Umbilical cord (tissue), 2 donors: ENCODE data around the gene PRRT4. TPM values are rescaled to one million over a fixed set of nuclear protein-coding genes. Genes with fewer than 3 reads are reported as not detected.
A peak's percentile ranks its signal among the peaks of the same experiment; 100 is the strongest.

ENCODE experiments used
- DNase-seq: peaks from one replicate; pipeline ENCODE4 v3.0.0-alpha.2; 2015; ENCODE audit warnings: low spot score
- total RNA-seq: library from RNA; depleted of rRNA; stranded (reverse); fragments of >200 nt; gene quantifications from one replicate; pipeline ENCODE4 v1.2.3, GENCODE V29; 2014; ENCODE audit warnings: low replicate concordance; ENCODE audit not compliant: insufficient read depth

The PRRT4 gene
- total RNA-seq, 1 donor from 2014 or later, result 0.24 TPM

DNA sequence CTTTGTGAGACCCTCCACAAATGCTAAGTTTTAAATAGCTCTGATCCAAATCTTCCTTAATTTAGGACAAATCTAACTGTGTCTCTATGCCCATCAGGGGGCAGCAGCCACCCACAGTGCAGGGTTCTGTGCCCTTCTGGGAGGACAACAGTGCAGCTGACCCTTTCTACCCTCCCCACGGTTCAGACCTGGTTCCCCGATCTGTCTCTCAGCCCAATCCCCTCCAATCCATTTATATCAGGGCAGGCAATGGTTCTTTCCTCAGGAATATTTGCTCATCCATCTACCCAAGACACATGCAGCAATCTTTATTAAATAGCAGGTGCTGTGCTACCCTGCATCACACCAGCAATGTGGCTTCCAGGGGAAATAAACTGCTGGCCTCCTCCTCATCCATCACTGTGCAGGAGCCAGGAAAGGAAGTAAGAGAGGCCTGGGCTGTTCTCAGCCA, 13.8 kb downstream of the PRRT4 start:
- peak; percentile 70 for DNase-seq

DNA sequence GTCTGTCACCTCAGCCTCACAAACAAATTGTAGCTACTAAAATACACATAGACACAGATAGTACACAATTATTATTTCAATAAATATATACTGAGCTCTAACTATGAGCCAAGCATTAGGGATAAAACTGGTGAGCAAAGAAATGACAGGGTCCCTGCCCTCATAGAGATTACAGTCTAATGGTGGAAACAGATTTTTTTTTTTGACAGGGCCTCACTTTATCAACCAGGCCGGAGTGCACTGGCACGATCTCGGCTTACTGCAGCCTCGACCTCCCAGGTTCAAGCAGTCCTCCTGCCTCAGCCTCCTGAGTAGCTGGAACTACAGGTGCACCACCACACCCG, 17.1 kb downstream of the PRRT4 start:
- DNase-seq, result no peak

DNA sequence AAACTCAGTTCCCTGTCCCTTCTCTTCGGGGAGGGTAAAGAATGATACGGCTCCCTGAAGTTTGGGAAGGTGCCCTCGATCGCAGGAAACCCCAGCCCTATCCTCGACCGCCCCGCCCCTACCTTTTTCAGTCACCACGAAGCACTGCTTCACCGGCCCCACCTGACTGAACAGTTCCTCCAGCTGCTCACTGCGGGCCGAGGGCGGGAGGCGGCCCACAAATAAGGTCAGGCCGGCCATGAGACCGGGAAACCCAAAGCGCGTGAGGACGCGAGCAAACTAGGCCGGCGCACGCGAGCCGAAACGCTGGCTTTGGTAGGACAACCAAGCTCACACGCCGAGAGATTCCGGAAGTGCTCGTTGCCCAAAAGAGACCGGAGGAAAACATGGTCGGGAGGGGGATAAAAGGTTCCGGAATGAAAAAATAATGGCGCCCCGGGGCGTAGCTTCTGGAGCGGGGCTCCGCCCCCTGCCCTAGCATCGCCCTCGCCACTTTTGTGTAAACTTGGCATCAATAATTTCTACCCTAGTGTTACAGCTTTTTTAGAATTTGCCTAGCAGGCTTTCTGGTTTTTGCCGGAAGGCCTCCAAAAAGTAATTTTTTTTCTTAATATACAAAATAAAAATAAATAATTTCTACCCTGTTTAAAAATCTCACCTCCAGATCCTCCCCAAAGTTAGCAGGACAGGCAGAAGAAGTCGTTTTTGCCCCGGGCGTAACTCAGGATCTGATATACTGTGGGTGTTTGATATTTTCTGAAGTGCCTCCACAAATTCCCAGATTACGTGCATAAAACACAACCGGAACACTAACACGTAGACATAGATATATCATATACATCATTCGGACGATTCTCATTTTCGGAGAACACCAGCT, 17.7 kb downstream of the PRRT4 start, which contains the start of gene RBM28:
RBM28 (minus strand) TSS at position 355 of the 877 bp plus-strand sequence; CDS start at position 240, 115 bp downstream.
- DNase-seq, result peak; percentile 96

DNA sequence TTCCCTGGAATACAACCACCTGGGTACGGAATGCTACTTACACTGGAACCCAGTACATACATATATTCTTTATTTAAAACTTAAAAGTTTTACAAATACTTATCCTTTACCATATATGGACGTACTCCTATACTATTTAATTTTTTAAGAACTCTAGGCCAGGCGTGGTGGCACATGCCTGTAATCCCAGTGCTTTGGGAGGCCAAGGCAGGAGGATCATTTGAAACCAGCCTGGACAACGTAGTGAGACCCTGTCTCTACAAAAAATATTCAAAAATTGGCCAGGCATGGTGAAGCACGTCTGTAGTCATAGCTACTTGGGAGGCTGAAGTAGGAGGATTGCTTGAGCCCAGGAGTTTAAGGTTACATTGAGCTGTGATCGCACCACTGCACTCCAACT, 19.8 kb downstream of the PRRT4 start:
- DNase-seq, result no peak

DNA sequence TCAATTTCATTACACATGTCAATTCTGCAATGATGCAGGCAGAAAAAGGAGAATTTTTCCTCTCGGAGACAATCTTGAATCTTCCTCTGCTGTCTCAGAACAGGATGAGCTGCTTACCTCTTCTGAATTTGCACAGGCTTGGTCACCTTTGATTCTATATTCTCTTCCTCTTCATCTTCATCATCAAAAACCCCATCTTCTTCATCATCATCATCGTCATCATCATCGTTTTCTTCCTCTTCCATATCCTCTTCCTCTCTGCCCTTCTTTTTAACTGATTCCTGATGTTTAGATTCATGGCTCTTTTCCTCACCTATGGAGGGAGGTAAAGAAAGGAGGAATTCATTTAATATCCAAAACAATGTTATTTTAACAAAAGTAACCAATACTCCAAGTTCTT, 25.8 kb downstream of the PRRT4 start:
- DNase-seq, result no peak

DNA sequence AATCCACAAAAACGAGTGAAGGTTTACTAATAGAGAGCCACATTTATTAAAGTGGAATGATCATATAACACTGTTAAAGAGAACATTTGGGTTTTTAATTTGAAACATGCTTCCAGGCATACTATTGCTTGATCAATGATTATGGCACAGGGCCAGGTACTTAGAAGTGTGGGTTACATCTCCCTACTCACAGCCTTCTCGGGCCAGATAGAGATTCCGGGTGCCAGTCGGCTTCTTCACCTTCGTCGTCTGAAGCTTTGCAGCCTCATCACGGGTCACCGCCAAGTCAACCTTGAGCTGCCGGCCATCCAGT, 37.2 kb downstream of the PRRT4 start:
- DNase-seq, result no peak

DNA sequence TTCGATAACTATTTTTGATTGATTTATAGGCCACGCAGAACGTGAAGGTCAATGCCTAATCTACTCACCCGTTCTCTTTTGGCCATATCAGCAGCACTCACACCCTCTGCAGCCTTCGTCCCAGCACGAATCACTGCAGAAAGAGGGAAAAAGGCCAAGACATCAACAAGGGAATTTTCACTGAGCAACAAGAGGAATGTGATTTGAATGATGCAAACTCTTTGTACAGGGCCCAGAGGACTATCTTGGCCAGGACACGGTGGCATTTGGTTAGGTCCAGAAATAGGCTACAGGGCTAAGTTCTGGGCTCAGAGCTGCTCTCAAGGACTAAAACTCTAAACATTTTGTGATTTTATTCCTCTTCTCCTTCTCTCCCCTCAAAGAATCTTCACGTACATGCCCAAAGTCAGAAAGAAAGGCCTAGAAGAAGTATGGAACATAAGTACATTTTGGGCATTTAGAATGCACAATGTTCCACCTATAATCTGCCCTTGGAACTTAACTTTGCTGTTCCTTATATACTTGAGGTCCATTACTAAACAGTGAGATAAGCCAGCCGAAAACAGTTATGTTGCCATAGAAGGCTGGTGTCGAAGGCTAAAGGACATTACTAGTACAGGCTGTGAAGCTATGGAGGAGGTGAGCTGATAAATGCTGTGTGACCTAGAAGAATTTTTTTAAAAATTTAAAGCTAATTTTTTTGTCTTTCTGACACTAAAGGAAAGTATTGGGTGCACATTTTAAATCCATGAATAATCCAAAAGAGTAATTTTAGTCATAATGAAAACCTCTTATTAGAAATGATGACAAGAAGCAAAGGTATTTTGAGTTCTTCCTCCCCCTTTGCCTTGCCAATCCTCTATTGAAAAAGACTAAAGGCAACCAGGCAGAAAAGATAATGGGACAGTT, 37.8 kb downstream of the PRRT4 start:
- DNase-seq, result no peak

DNA sequence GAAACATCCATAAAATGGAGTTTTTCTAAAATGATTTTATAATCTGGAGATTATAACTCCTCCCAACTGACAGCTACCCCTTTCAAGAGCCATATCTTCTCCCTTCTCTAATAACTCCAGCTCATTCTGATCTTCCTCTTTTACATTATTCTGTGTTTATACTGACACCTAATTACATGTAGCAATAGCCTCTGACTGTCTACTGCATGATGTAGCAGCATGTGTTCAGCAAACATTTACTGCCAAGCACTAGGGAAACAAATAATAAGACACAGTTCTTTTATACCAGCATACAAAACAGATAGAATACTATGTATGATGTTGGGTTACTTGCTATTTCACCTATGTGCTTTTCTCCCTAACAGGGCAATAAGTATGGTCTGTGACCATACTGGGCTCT, 38.5 kb downstream of the PRRT4 start:
- DNase-seq, result no peak

DNA sequence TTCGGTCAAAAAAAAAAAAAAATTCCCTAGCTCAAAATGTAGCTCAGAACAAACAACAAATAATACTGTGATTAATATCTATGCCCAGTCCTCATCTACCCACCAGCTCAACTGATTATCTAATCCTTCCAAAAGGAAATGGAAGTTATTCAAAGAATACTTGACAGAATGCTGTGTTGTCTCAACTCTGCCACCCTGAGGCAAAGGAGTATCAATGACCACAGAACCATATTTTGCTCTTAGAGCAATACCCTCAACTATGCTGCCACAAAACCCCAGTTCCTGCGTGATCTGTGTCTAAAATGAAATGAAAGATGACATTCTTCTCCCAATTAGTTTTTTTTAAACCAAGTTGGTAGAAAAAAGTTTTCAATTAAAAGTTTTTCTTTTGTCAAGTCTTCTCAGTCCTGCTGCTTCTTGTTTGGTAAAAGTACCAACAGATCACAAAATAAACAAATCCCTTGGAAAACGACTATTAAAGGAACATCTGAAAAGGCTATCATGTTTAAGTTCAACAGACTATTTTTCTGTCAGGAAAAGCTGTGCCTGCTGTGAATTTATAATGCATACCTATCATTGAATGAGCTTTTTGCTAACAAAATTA, 39.3 kb downstream of the PRRT4 start:
- DNase-seq, result peak; percentile 64

DNA sequence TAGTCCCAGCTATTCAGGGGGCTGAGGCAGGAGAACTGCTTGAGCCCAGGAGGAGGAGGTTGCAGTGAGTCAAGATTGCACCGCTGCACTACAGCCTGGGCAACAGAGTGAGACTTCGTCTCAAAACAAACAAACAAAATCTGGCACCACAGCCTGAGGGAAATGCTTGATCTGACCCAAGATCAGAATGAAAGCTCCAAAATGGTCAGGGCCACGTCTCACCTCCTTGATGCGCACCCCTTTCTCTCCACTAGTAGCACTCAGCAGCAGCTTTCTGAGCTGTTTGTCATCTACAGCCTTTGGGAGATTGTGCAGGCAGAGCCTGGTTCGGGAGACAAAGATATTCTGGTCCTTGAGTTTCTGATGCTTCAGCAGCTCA, 40.5 kb downstream of the PRRT4 start:
- DNase-seq, result no peak

DNA sequence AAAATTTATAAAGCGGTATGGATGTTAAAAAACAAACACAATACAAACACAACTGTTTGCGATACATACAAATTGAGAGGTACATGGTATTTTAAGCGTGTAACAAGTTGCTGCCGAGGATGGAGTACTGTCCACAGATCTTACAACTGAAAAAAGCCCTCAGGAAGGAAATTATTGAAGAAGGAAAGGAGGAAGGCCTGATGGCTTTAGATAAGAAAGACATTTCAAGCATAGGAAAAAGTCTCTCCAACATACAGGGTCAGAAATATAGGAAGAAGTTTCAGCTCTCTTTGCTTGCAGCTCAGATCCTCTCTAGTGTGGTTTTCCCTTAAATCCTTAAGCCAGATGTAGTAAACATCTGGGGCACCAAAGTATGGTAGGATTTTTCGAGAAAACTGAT, 42.8 kb downstream of the PRRT4 start:
- no peak for DNase-seq

DNA sequence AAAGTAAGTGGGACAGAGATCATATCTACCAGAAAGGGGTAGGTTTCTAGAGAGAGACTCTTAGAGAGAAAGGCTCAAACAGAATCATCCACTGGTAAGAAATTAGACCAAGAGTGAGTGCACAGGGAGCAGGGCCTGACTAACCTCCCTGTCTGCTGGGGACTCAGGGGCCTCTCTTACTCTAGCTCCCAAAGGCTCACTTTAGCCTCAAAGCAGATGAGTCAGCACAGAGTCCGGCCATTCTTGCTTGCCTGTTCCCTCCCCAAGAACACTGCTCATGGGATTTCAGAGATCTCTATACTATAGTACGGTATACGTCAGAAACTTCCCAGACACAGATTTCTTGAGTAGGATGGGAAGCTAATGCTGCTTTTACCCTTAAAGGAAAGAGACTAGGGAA, 50.5 kb downstream of the PRRT4 start:
- DNase-seq, result peak; percentile 91

DNA sequence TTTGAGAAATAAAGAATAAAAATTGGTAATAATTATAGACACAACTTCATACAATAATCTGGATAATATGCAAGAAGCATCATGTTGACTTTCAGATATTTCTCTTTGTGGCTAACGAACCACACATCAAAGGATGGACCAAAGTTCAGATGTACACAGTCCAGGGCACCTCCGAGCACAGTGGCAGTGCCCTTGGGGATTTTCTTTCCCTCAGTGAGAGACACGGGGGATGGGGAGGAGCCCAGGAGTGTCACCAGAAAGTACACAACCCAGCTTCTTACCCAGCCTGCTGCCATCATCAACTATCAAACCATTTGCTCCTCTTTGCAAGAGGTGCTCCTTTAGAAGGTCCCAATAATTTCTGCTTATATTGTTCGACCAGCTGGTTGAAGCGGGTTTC, 51.0 kb downstream of the PRRT4 start:
- DNase-seq, result no peak

DNA sequence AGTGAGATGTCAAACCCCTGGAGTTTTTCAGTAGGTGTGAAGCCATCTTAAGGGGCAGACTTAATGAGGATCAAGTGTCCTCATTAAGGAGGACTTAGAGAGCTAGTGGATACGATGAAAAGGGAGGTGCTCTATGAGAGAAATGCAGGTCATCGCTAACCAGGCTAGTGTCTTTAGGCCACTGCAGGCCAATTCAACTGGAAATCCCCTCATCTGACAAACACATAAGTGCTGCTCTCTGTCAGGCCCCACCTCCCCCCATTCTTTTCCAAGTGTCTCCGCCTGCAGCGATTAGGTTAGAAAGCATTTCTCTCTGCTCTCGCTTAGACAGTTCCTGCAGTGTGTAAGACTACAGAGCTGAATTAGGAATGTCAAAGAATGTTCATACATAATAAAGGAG, 51.5 kb downstream of the PRRT4 start:
- DNase-seq, result peak; percentile 51

DNA sequence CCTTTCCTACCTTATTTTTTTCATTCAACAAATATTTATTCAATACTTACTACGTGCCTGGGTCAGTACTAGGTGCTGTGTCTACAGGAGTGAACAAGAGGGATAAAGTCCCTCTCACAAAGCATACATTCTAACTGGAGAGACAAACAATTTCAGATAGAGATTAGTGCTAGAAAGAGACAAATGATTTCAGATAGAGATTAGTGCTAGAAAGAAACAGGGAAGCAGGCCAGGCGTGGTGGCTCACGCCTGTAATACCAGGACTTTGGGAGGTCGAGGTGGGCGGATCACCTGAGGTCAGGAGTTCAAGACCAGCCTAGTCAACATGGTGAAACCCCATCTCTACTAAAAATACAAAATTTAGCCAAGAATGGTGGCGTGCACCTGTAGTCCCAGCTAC, 52.4 kb downstream of the PRRT4 start:
- no peak for DNase-seq

DNA sequence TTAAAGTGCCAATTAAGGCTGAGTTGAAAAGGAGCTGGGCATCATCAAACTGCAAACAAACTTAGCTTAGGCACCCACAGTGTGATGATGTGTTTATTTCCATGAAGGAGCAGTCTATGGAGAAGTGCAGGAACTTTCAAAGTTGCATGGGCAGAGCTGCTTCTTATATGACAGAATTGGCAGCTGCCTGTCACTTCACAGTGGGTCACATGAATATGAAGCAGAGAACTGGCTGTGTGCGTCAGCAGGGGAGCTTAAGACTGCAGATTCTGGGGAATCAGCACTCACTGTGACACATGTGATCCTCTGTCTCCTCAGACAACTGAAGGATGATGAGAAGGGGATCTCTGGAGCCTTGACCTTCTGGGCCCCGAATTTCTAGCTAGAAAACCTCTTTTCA, 54.4 kb downstream of the PRRT4 start:
- no peak for DNase-seq

DNA sequence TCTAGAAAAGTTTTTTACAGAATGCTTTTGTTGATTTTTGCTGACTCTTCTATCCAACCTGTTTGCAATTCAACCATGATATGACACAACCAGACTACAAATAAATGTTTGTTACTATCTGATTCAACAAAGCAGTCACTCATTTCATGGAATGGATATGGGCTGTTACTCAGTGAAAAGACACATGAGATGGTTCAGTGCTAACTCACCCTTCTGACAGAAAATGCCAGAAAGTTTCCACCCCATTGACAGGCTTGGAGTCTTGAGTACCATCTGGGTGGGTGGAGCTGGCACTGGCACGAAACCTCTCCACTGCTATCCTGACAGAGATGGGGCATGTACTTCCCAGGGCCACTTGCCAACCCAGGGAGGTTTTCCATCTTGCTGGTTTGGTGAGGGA, 57.3 kb downstream of the PRRT4 start:
- no peak for DNase-seq

DNA sequence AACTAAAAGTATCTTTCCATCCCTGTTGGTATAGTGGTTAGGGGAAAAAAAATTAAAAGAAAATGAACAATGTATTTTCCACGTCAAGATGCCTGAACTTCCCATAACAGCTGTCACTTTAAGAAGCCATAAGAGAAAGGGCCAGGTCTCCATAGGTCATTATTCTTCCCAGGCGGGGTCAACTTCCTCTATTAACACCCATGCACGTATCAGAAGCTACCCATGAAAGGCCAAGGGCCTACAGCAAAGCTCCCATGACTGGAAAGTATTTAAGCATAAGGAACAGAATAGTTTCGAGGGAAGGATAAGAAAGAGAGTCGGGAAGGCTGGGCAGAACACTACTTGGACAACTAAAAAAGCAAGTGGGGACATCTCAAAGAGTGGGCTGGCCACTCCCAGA, 57.8 kb downstream of the PRRT4 start:
- no peak for DNase-seq

DNA sequence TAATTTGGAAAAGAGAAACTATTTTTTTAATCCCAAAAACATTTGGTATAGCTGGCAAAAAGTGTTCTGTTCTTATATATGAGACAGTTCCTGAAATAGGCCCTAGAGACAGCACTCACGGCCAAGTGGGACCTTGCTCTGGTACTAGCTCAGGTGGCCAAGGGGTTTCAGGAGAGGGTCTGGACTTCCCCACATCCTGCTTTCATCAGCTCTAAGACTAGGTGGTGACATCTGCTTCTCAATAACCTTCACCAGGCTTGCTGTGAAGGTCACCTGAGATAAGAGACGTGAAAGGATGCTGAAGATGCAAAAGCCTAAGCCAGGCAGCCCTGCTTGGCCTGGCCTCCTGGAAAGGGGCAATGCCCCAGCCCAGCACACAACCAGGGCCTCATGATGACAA, 58.4 kb downstream of the PRRT4 start:
- DNase-seq, result no peak

DNA sequence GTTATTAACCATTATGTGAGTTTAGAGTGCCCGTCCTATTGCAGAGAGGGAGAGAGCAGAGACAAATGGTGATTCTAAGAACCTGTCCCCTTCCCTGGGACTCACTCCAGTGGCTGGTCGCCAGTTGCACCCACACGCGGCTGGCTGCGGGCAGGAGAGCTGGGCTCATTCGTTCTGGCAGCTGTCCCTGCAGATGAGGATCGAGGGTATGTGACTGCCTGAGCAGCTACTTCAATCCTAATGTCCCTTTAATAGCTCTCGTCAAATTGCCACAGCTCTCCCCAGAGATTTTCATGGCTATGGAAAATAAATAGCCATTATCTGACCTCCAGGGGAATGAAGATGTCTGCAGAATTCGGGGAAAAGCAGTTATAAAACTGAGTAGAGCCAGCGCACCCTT, 59.4 kb downstream of the PRRT4 start:
- DNase-seq, result no peak
